Esophagus mucosa (tissue), 1 donor: ENCODE measurements around the gene OMG. TPM values are rescaled to one million over a fixed set of nuclear protein-coding genes. Genes with fewer than 3 reads are reported as not detected.
"Not testable (repeated sequence)": the region's sequence is repeated elsewhere in the genome, so short reads cannot be mapped to it uniquely, and the experiment has no call there.

Source experiments
- ATAC-seq: fragments of 200-7000 bp; cut with Tn5 transposase; one replicate; pipeline ENCODE4 v1.9.1; 2020
- total RNA-seq: library from RNA; stranded (reverse); gene quantifications from one replicate; pipeline ENCODE4 v1.2.4, GENCODE V29; 2023
- donor health status: DM: yes; HTN: yes; CAD: no.

OMG gene
- total RNA-seq, 1 donor from 2014 or later = not detected

GRCh38 chr17:31307640-31308039 is 10.6 kb upstream of the OMG start:
- no peak for ATAC-seq

- ATAC-seq = no peak
Observed at GRCh38 chr17:31299624-31300023, 2.6 kb upstream of the OMG start.

DNA sequence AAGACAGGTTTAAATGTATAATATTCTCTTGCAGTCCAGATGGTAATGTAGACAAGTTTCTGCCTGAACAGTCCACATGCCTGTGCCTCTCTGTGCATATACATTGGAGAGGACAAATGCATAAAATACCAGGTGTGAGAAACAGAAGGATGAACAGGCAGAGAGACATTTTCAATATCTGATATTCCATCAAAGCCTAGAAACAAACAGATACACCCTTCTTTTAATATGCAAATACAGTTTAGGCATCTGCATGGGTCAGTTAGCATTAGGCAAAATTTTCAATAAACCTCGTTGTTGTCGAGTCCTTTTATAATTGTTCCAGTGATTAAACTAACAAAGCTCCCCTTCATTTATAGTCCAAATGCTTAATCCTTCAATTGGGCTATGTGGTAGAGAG is 897 bp downstream of the OMG start:
- ATAC-seq = no peak

- no peak for ATAC-seq
Observed at GRCh38 chr17:31295489-31295871, 1.6 kb downstream of the OMG start.

DNA sequence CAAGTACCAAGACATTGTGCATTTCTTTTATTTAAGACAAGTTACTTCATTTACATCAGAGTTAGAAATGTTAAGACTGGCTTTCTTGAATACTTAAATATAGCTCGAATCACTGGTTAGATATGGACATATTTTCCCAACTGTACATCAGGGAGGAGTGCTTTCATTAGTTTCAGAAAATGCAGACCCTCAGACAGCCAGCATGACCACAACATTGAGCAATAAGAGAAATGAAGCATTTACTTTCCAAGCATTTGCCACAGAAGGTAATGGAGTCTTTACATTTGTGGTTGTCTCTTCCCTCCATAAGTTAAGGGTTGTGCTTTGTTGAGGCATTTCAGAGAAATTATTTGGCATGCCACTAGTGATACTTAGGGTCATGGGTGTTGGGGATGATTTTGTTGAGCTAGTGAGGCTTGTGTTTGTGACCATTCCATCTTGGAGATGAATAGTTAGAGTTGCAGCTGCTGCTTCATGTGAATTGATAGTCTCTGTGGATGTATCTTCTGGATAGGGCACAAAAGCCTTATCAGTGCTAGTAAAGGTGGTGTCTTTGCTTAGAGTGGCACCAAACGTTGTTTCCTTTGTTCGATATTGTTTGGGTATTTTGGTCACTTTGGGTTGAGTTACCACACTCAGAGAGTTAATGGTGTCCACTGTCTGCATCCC is 2.1 kb downstream of the OMG start:
- no peak for ATAC-seq

- ATAC-seq = no peak
Observed at GRCh38 chr17:31294231-31294630, 2.8 kb downstream of the OMG start.

DNA sequence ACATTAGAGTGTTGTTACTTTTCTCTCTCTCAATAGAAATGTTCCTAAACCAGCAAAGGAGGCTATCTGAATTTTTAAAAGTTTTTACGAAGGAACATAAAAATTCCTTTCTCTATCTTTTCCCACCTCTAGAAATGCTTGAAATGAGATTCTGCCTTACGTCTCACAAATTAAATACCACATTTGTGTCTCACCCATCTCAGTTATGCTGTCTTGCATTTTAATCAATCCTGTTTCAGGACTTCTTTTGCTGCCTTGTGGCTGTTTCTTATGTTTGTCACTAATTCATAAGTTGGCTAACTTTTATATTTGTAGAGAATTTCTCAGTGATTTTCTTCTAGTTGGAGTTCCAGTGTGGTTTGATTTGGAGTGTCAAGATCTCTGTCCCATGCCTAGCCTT is 3.5 kb downstream of the OMG start:
- ATAC-seq = no peak

DNA sequence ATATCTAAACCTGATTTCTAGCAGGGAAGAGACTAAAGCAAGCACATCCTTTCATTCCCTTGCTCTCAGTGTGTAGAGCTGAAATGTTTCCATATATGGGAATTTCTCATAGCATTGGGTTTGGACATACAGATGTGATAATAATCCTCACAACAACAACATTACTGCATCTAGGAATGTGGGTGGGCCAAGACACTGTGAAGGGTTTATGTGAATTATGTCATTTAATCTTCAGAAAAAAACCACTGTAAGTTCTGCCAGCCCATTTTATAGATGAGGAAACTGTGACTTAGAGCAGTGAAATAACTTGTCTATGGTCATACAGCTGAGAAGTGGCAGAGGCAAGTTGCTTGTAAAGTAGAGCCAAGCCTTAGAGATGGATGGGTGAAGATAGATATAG is 5.2 kb downstream of the OMG start:
- ATAC-seq = no peak

DNA sequence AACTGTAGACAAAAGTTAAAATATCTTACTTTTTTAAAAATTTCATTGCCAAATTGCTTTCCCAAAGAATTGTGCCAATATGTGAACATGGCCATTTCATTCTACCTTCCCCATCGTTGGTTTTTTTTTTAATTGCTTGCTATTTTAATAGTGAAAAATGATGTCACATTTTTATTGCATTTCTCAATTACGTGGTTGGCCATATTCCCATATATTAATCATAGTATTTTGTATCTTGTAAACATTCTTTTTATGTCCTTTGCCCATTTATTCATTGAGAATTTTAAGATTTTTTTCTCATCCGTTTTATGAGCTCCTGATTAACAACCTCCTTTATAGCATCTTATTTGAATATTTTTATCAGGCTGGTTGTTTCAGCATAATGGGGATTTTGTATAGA is 7.2 kb downstream of the OMG start:
- no peak for ATAC-seq

DNA sequence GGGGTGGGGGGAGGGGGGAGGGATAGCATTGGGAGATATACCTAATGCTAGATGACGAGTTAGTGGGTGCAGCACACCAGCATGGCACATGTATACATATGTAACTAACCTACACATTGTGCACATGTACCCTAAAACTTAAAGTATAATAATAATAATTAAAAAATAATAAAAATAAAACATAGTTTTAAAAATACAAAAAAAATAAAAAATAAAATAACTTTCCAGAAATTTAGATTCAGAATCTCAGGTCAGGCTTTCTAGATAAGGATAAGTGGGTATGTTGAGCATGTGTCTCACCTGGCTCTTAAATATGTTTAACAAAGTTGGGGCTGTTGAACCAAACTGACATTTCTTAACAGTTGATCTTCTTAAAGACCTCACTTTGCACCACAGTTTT is 9.1 kb downstream of the OMG start:
- ATAC-seq = not testable (repeated sequence)

- ATAC-seq = no peak
Observed at GRCh38 chr17:31286587-31286986, 10.5 kb downstream of the OMG start.

DNA sequence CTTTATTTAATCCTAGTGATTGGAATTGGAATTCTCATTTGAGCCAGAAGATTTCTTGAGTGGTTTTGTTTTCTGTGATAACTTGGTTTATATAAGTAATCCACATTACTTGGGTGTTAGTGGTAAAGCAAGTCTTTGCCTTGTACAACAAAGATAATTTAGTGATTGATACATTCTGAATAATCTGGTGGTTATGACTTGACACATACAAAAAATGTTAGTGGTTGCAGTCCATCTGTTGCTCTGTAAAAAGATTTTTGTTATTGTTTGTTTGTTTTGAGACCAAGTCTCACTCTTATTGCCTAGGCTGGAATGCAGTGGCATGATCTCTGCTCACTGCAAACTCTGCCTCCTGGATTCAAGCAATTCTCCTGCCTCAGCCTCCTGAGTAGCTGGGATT is 13.2 kb downstream of the OMG start:
- no peak for ATAC-seq

- ATAC-seq = no peak
Observed at GRCh38 chr17:31281061-31281460, 16.0 kb downstream of the OMG start.

- no peak for ATAC-seq
Observed at GRCh38 chr17:31279401-31279800, 17.6 kb downstream of the OMG start.

DNA sequence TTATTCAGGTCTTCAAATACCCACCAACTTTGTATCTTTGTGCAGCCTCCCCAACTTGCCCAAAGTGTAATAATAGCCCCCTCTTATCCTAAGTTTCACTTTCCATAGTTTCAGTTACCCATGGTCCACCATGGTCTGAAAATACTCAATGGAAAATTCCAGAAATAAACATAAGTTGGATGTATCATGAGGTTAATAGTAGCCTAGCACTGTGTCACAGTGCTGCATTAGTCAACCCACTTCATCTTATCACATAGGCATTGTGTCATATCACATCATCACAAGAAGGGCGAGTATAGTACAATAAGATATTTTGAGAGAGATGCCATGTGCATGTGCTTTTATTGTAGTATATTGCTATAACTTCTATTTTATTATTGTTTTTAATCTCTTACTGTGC is 21.9 kb downstream of the OMG start:
- no peak for ATAC-seq

GRCh38 chr17:31274252-31274651 is 22.8 kb downstream of the OMG start:
- peak; percentile 90 for ATAC-seq

DNA sequence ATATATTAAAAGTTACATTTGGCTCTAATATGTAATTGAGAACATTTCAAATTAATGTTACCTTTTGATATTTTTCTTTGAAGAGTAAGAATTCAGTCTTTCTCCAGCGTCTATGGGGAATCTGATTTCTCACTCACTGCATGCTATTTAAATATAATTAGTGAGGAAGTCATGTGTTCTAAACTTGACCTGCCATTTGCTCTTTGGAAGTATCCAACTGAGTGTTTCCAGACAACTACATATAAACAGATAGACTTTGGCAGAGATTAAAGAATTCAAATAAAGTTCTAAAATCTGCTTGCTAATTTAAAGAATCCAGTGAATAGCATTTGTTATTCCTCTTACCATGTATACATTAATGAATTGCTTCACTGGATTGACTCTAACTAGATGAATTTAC is 23.5 kb downstream of the OMG start:
- ATAC-seq = no peak

- ATAC-seq = no peak
Observed at GRCh38 chr17:31272803-31273202, 24.2 kb downstream of the OMG start.

GRCh38 chr17:31272236-31272635 is 24.8 kb downstream of the OMG start:
- ATAC-seq = no peak

DNA sequence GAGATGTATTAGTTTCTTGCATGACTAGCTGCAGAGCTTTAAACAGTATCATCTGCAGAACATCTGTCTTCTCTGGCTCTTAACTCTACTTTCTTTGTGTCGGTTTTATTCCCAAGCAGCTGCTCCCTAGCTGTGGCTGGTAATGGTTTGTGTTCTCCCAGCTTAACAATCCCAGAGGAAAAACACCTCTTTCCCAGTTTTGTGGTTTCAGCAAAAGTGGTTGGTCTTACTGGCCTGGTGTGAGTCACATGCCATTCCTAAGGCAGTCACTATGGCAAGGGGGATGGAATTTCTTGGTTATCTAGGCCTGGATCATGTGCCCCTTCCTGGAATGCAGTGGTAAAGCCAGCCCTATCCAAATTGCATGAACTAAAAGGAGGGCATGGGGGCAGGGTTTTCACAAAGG is 27.5 kb downstream of the OMG start:
- no peak for ATAC-seq

- no peak for ATAC-seq
Observed at GRCh38 chr17:31269036-31269577, 27.9 kb downstream of the OMG start.

- no peak for ATAC-seq
Observed at GRCh38 chr17:31266042-31266441, 31.0 kb downstream of the OMG start.

GRCh38 chr17:31262923-31263322 is 34.1 kb downstream of the OMG start:
- ATAC-seq = not testable (repeated sequence)

- no peak for ATAC-seq
Observed at GRCh38 chr17:31261601-31262000, 35.4 kb downstream of the OMG start.

- ATAC-seq = no peak
Observed at GRCh38 chr17:31260151-31260550, 36.9 kb downstream of the OMG start.
